Measurements from ENCODE around the gene TMEM231. TPM values are rescaled to one million over a fixed set of nuclear protein-coding genes. Genes with fewer than 3 reads are reported as not detected.

The TMEM231 gene
- polyA plus RNA-seq, 1 donor = 7.0 TPM

GRCh38 chr16:75488322-75488721 is 67.7 kb downstream of the TMEM231 start:
- no peak for DNase-seq

Other genes starting within 250 kb of the TMEM231 start
- gene CFDP1, start 122.7 kb downstream of the TMEM231 start, polyA plus RNA-seq (ENCODE audit: insufficient read length) = 73.0 TPM
- gene TMEM170A, start 91.6 kb downstream of the TMEM231 start, polyA plus RNA-seq (ENCODE audit: insufficient read length) = 18.1 TPM
- 0.77 TPM for gene CHST6, start 60.8 kb downstream of the TMEM231 start, polyA plus RNA-seq (ENCODE audit: insufficient read length)
- gene CHST5, start 20.1 kb downstream of the TMEM231 start, polyA plus RNA-seq (ENCODE audit: insufficient read length) = not detected
- gene GABARAPL2, start 10.1 kb upstream of the TMEM231 start, polyA plus RNA-seq (ENCODE audit: insufficient read length) = 111 TPM
- gene ADAT1, start 67.0 kb upstream of the TMEM231 start, polyA plus RNA-seq (ENCODE audit: insufficient read length) = 33.9 TPM
- 116 TPM for gene KARS1, start 91.4 kb upstream of the TMEM231 start, polyA plus RNA-seq (ENCODE audit: insufficient read length)
- 64.0 TPM for gene TERF2IP, start 91.5 kb upstream of the TMEM231 start, polyA plus RNA-seq (ENCODE audit: insufficient read length)
- gene CPHXL2, start 120.8 kb upstream of the TMEM231 start, polyA plus RNA-seq (ENCODE audit: insufficient read length) = 0.15 TPM
- not detected for gene DUXB, start 145.2 kb upstream of the TMEM231 start, polyA plus RNA-seq (ENCODE audit: insufficient read length)
- gene CPHXL, start 170.2 kb upstream of the TMEM231 start, polyA plus RNA-seq (ENCODE audit: insufficient read length) = not detected

Data from hindlimb muscle (tissue), 1 donor.